Right forelimb (tissue), 1 donor: Measurements from ENCODE around the gene SLC5A9.
A peak's percentile ranks its signal among the peaks of the same experiment; 100 is the strongest.

ENCODE experiments used
- DNase-seq: peaks from one replicate; pipeline ENCODE4 v3.0.0-alpha.2; 2018

The SLC5A9 gene

GRCh38 chr1:48214820-48215219 is 7.7 kb upstream of the SLC5A9 start:
- no peak for DNase-seq

- DNase-seq: no peak
These were observed 7.3 kb upstream of the SLC5A9 start for GRCh38 chr1:48215222-48215621.

- no peak for DNase-seq
These were observed 6.6 kb upstream of the SLC5A9 start for GRCh38 chr1:48215889-48216288.

- no peak for DNase-seq
These were observed 6.2 kb upstream of the SLC5A9 start for GRCh38 chr1:48216313-48216712.

GRCh38 chr1:48216941-48217340 is 5.6 kb upstream of the SLC5A9 start:
- DNase-seq: no peak

GRCh38 chr1:48217856-48218255 is 4.7 kb upstream of the SLC5A9 start:
- DNase-seq: no peak

- DNase-seq: no peak
These were observed 2.7 kb upstream of the SLC5A9 start for GRCh38 chr1:48219803-48220202.

- no peak for DNase-seq
These were observed 1.4 kb upstream of the SLC5A9 start for GRCh38 chr1:48221122-48221521.

GRCh38 chr1:48221657-48222056 is 859 bp upstream of the SLC5A9 start:
- no peak for DNase-seq

- DNase-seq: no peak
These were observed 1.1 kb downstream of the SLC5A9 start for GRCh38 chr1:48223366-48224240.

GRCh38 chr1:48224791-48225190 is 2.3 kb downstream of the SLC5A9 start:
- DNase-seq: no peak

GRCh38 chr1:48225579-48225978 is 3.1 kb downstream of the SLC5A9 start:
- peak; percentile 9 for DNase-seq

- peak; percentile 10 for DNase-seq
These were observed 4.9 kb downstream of the SLC5A9 start for GRCh38 chr1:48227165-48228013.

- DNase-seq: no peak
These were observed 5.6 kb downstream of the SLC5A9 start for GRCh38 chr1:48228156-48228555.

GRCh38 chr1:48229317-48229716 is 6.8 kb downstream of the SLC5A9 start:
- no peak for DNase-seq

- peak; percentile 1 for DNase-seq
These were observed 7.7 kb downstream of the SLC5A9 start for GRCh38 chr1:48230236-48230635.

- no peak for DNase-seq
These were observed 10.2 kb downstream of the SLC5A9 start for GRCh38 chr1:48232722-48233121.

GRCh38 chr1:48233666-48234485 is 11.4 kb downstream of the SLC5A9 start:
- no peak for DNase-seq

GRCh38 chr1:48235652-48236051 is 13.1 kb downstream of the SLC5A9 start:
- no peak for DNase-seq

GRCh38 chr1:48236716-48237470 is 14.4 kb downstream of the SLC5A9 start:
- DNase-seq: no peak

- DNase-seq: no peak
These were observed 19.7 kb downstream of the SLC5A9 start for GRCh38 chr1:48242141-48242736.

- no peak for DNase-seq
These were observed 22.6 kb downstream of the SLC5A9 start for GRCh38 chr1:48245106-48245505.
